ENCODE data around the gene PRX. TPM values are rescaled to one million over a fixed set of nuclear protein-coding genes. Genes with fewer than 3 reads are reported as not detected.

The PRX gene
- total RNA-seq, 1 donor from 2014 or later, result 2.5 TPM

- peak; percentile 78 for DNase-seq
Measured at GRCh38 chr19:40365613-40366401, 47.4 kb downstream of the PRX start.

- no peak for DNase-seq
Measured at GRCh38 chr19:40365010-40365409, 48.2 kb downstream of the PRX start.

GRCh38 chr19:40363069-40363468 lies 50.1 kb downstream of the PRX start:
- DNase-seq, result no peak

GRCh38 chr19:40362160-40362559 lies 51.0 kb downstream of the PRX start:
- DNase-seq, result no peak

- no peak for DNase-seq
Measured at GRCh38 chr19:40360708-40361241, 52.4 kb downstream of the PRX start.

- no peak for DNase-seq
Measured at GRCh38 chr19:40360020-40360707, 53.0 kb downstream of the PRX start.

- no peak for DNase-seq
Measured at GRCh38 chr19:40358773-40359172, 54.4 kb downstream of the PRX start.

GRCh38 chr19:40357640-40358039 lies 55.5 kb downstream of the PRX start:
- DNase-seq, result no peak

GRCh38 chr19:40356681-40357595 lies 56.2 kb downstream of the PRX start:
- DNase-seq, result no peak

- DNase-seq, result no peak
Measured at GRCh38 chr19:40355975-40356680, 57.0 kb downstream of the PRX start.

GRCh38 chr19:40348961-40349507 lies 64.1 kb downstream of the PRX start:
- DNase-seq, result peak; percentile 28

- peak; percentile 99 for DNase-seq
Measured at GRCh38 chr19:40348125-40348913, 64.9 kb downstream of the PRX start, which contains the start of the genes C19orf47 and PLD3. TSS of gene C19orf47 (minus strand) at chr19:40348397. CDS start at chr19:40341857, 6,540 bp downstream. TSS of gene PLD3 (plus strand) at chr19:40348695. CDS start at chr19:40366484, 17,789 bp downstream.

GRCh38 chr19:40344422-40344821 lies 68.8 kb downstream of the PRX start:
- DNase-seq, result no peak

Small RNAs within 50 kb of the gene (small RNA-seq; reads per million reads assigned to genes)
- not detected for gene MIR6796
- not detected for gene RF00017

Other genes with a start within 250 kb of the PRX start
- gene MAP3K10, start 222.0 kb downstream of the PRX start, total RNA-seq, result 37.4 TPM
- 59.0 TPM for gene TTC9B, start 195.0 kb downstream of the PRX start, total RNA-seq
- 1.7 TPM for gene CCNP, start 186.7 kb downstream of the PRX start, total RNA-seq
- 51.8 TPM for gene AKT2, start 128.0 kb downstream of the PRX start, total RNA-seq
- gene C19orf47, start 65.0 kb downstream of the PRX start, total RNA-seq, result 15.0 TPM
- gene PLD3, start 64.7 kb downstream of the PRX start, total RNA-seq, result 108 TPM
- gene HIPK4, start 23.2 kb downstream of the PRX start, total RNA-seq, result 0.16 TPM
- 2.8 TPM for gene SERTAD1, start 12.6 kb upstream of the PRX start, total RNA-seq
- gene SERTAD3, start 31.0 kb upstream of the PRX start, total RNA-seq, result 9.8 TPM
- gene BLVRB, start 52.4 kb upstream of the PRX start, total RNA-seq, result 16.5 TPM
- gene SPTBN4, start 53.6 kb upstream of the PRX start, total RNA-seq, result 27.5 TPM
- 4.1 TPM for gene SHKBP1, start 163.5 kb upstream of the PRX start, total RNA-seq
- gene LTBP4, start 188.0 kb upstream of the PRX start, total RNA-seq, result 18.9 TPM

Measured in occipital lobe (tissue), 3 donors.